HCT116 (cell line): ENCODE data around the gene SIAE. TPM values are rescaled to one million over a fixed set of nuclear protein-coding genes. Genes with fewer than 3 reads are reported as not detected.

Source experiments
- ATAC-seq: fragments of 200-7000 bp; cut with Tn5 transposase; 2 replicates; pipeline ENCODE4 v1.9.1; 2020; ENCODE audit warnings: mild to moderate bottlenecking, moderate library complexity
- BruUV-seq: library from RNA; stranded (reverse); fragments of 400-500 nt; replicated peaks from 2 replicates; lab custom pipeline; 2021; lab: Mats Ljungman, UMichigan
- CTCF ChIA-PET: fragments of 300-600 bp; sonication (Branson Sonifier 250); formaldehyde crosslinking; loops from one replicate; lab custom pipeline; 2021; ENCODE audit warnings: antibody characterized with exemption; lab: Charles Lee
- POLR2A ChIA-PET: fragments of 300-600, 350-600 bp; sonication (Branson Sonifier 250); formaldehyde crosslinking; loops from one replicate; lab custom pipeline; 2021; ENCODE audit warnings: antibody characterized with exemption; lab: Charles Lee
- RAD21 ChIA-PET, 2 experiments: fragments of 300-600 bp; sonication (Branson Sonifier 250); formaldehyde crosslinking; loops; one replicate each; lab custom pipeline; 2023; ENCODE audit warnings: low total read pairs in 2 of 2; ENCODE audit not compliant: uncharacterized antibody in 2 of 2, unreplicated experiment in 2 of 2, low non-redundant PET in 1 of 2; lab: Charles Lee
- DNase-seq: peaks from one replicate; pipeline ENCODE4 v3.0.0-alpha.2; 2010; ENCODE audit warnings: low read depth, low spot score
- H2AFZ ChIP-seq: fragments of 200-600 bp; shearing (Covaris generic), sonication (generic); 2 replicates; pipeline ENCODE4 v1.6.1; 2017; ENCODE audit warnings: low read depth, mixed run types, mixed read lengths, antibody characterized with exemption, low read length; ENCODE audit not compliant: poor library complexity, severe bottlenecking
- H3K27ac ChIP-seq: 2 replicates; pipeline ENCODE4 v1.5.1; 2012; ENCODE audit warnings: low read depth, low read length
- H3K27me3 ChIP-seq: fragments of 200-600 bp; sonication (generic); 2 replicates; pipeline ENCODE4 v1.6.1; 2016; ENCODE audit warnings: mixed run types, low read length, mixed read lengths; ENCODE audit not compliant: insufficient read depth
- H3K36me3 ChIP-seq, 2 experiments: fragments of 200-500 bp in 1 of 2; fragments of 200-600 bp in 1 of 2; sonication (Bioruptor generic) in 1 of 2; sonication (generic) in 1 of 2; 2 replicates each; pipeline versions ENCODE4 v1.5.1 to v1.6.1; 2014 to 2016; ENCODE audit warnings: low read length in 2 of 2, inconsistent platforms in 1 of 2, mixed read lengths in 1 of 2, mixed run types in 1 of 2; ENCODE audit not compliant: insufficient read depth in 2 of 2, control insufficient read depth in 1 of 2
- H3K4me1 ChIP-seq, 2 experiments: fragments of 200-600 bp in 1 of 2; sonication (generic) in 1 of 2; 2 replicates each; pipeline versions ENCODE4 v1.5.1 to v1.6.1; 2012 to 2017; ENCODE audit warnings: low read length in 2 of 2, inconsistent platforms in 1 of 2, mild to moderate bottlenecking in 1 of 2, mixed read lengths in 1 of 2, mixed run types in 1 of 2, moderate library complexity in 1 of 2; ENCODE audit not compliant: insufficient read depth in 2 of 2, control insufficient read depth in 1 of 2
- H3K4me2 ChIP-seq: fragments of 200-600 bp; sonication (generic); 2 replicates; pipeline ENCODE4 v1.6.1; 2017; ENCODE audit warnings: mixed run types, low read length, mixed read lengths
- H3K4me3 ChIP-seq, 2 experiments: fragments of 200-600 bp in 1 of 2; sonication (generic) in 1 of 2; replicated peaks in 1 of 2; 2 replicates each; pipeline ENCODE4 v1.5.1; 2011 to 2016; ENCODE audit warnings: low read length in 2 of 2, control low read depth in 1 of 2, low read depth in 1 of 2, mild to moderate bottlenecking in 1 of 2, mixed read lengths in 1 of 2, mixed run types in 1 of 2
- H3K79me2 ChIP-seq: fragments of 200-600 bp; sonication (generic); 2 replicates; pipeline ENCODE4 v1.6.1; 2017; ENCODE audit warnings: mild to moderate bottlenecking, mixed run types, low read length, moderate library complexity, mixed read lengths; ENCODE audit not compliant: insufficient read depth
- H3K9ac ChIP-seq: fragments of 200-600 bp; sonication (generic); 2 replicates; pipeline ENCODE4 v1.6.1; 2016; ENCODE audit warnings: low read length, mixed read lengths
- H3K9me2 ChIP-seq: fragments of 200-600 bp; sonication (generic), shearing (Covaris generic); 2 replicates; pipeline ENCODE4 v1.6.1; 2017; ENCODE audit warnings: mixed run types, mild to moderate bottlenecking, moderate library complexity; ENCODE audit not compliant: insufficient read depth
- H3K9me3 ChIP-seq, 2 experiments: fragments of 200-500 bp in 1 of 2; fragments of 200-600 bp in 1 of 2; sonication (Bioruptor generic) in 1 of 2; sonication (generic) in 1 of 2; 2 replicates each; pipeline ENCODE4 v1.6.1; 2014 to 2017; ENCODE audit warnings: low read length in 2 of 2, mixed read lengths in 2 of 2, inconsistent platforms in 1 of 2, low read depth in 1 of 2, mild to moderate bottlenecking in 1 of 2, mixed run types in 1 of 2, moderate library complexity in 1 of 2; ENCODE audit not compliant: control insufficient read depth in 1 of 2, insufficient read depth in 1 of 2
- H4K20me1 ChIP-seq: fragments of 200-600 bp; sonication (generic), shearing (Covaris generic); 2 replicates; pipeline ENCODE4 v1.6.1; 2017; ENCODE audit warnings: mixed run types, mild to moderate bottlenecking, moderate library complexity; ENCODE audit not compliant: insufficient read depth
- CBX3 ChIP-seq: IDR thresholded peaks from 2 replicates; pipeline ENCODE4 v1.6.1; 2012; ENCODE audit warnings: low read depth
- CTCF ChIP-seq, 3 experiments: fragments of 200-600 bp in 1 of 3; sonication (generic) in 1 of 3; IDR thresholded peaks in 2 of 3; conservative IDR thresholded peaks in 1 of 3; 2 replicates each; pipeline ENCODE4 v1.5.1; 2012 to 2017; ENCODE audit warnings: low read depth in 2 of 3, low read length in 2 of 3, antibody characterized with exemption in 1 of 3, borderline replicate concordance in 1 of 3, control low read depth in 1 of 3, mild to moderate bottlenecking in 1 of 3, mixed read lengths in 1 of 3, mixed run types in 1 of 3, moderate library complexity in 1 of 3; ENCODE audit not compliant: insufficient read depth in 1 of 3
- EGR1 ChIP-seq: IDR thresholded peaks from 2 replicates; pipeline ENCODE4 v1.6.1; 2012; ENCODE audit warnings: low read depth
- EZH2 ChIP-seq: fragments of 200-600 bp; sonication (generic); IDR thresholded peaks from 2 replicates; pipeline ENCODE4 v1.6.1; 2017; ENCODE audit warnings: antibody characterized with exemption, mixed run types
- POLR2AphosphoS5 ChIP-seq: IDR thresholded peaks from 2 replicates; pipeline ENCODE4 v1.6.1; 2011; ENCODE audit warnings: mild to moderate bottlenecking, low read depth, low read length, moderate library complexity
- REST ChIP-seq: IDR thresholded peaks from 2 replicates; pipeline ENCODE4 v1.6.1; 2012; ENCODE audit warnings: low read depth
- SRF ChIP-seq: IDR thresholded peaks from 2 replicates; pipeline ENCODE4 v1.6.1; 2012; ENCODE audit warnings: low read depth
- TCF7L2 ChIP-seq: IDR thresholded peaks from 2 replicates; pipeline ENCODE4 v1.7.0; 2011; ENCODE audit warnings: borderline replicate concordance, inconsistent platforms; ENCODE audit not compliant: insufficient read depth, insufficient read length; ENCODE audit errors: extremely low read depth
- ZNF274 ChIP-seq: fragments of 200-500 bp; sonication (Bioruptor generic); IDR thresholded peaks from 2 replicates; pipeline ENCODE4 v1.6.1; 2014; ENCODE audit warnings: mild to moderate bottlenecking, low read depth, low read length, inconsistent platforms
- intact Hi-C: fragments of 100-400 bp; cut with micrococcal nuclease; formaldehyde crosslinking; loops from 2 replicates; pipeline ENCODE4 v1.10.0; 2022
- total RNA-seq: library from RNA; stranded (reverse); gene quantifications from one replicate; pipeline ENCODE4 v1.2.1, GENCODE V29; 2021; ENCODE audit not compliant: unreplicated experiment

The SIAE gene
- total RNA-seq, 1 experiment from 2014 or later, result 39.2 TPM

- peaks cover 45% of the 10 kb centered on the region for H3K79me2 ChIP-seq
- ChIA-PET CTCF (no interaction called here), POLR2A (no interaction called here), RAD21 (no interaction called here)
- ATAC-seq (no peak), DNase-seq (no peak)
- H3K4me1 ChIP-seq, result peaks cover 8 to 12% of the 10 kb centered on the region in 2 experiments; a peak in 3 of 4 replicates
- H3K27ac ChIP-seq, result no peak overlapping the region
- H3K9me2 ChIP-seq, result no peaks in the 10 kb centered on the region
- TF ChIP-seq ZNF274 (no peak), EZH2 (no peak), EGR1 (no peak), CTCF (IDR thresholded peaks at IDR 0.05 in 2 of 3, conservative IDR thresholded peaks at IDR 0.05 in 1 of 3; ENCODE audit: borderline replicate concordance in 1 of 3, insufficient read depth in 1 of 3, low read depth in 2 of 3, low read length in 2 of 3) (no peak), CBX3 (no peak), TCF7L2 (no peak), REST (no peak), SRF (no peak), POLR2AphosphoS5 (no peak)
- peaks cover 6 to 22% of the 10 kb centered on the region in 2 experiments; a peak in 3 of 4 replicates for H3K36me3 ChIP-seq
- peak overlapping the region; percentile 83 to 90 for H3K4me3 ChIP-seq
- no TSS peak for BruUV-seq
- peak overlapping the region; percentile 91 for H3K9ac ChIP-seq
- peaks cover 9% of the 10 kb centered on the region; the same call in 1 of the 2 replicates for H3K27me3 ChIP-seq
- intact Hi-C loops, result no loop called here
- H3K9me3 ChIP-seq, result no peaks in the 10 kb centered on the region
- H2AFZ ChIP-seq, result no peak overlapping the region
- peak overlapping the region; percentile 77 for H3K4me2 ChIP-seq
- no peaks in the 10 kb centered on the region for H4K20me1 ChIP-seq
These were observed 49.5 kb downstream of the SIAE start for GRCh38 chr11:124623861-124624525.
